Measurements from ENCODE around the gene PIK3R1. TPM values are rescaled to one million over a fixed set of nuclear protein-coding genes. Genes with fewer than 3 reads are reported as not detected.

The PIK3R1 gene
- total RNA-seq, 1 experiment from 2014 or later: 11.3 TPM

- Mint-ChIP-seq H3K4me1 (peaks cover 23 to 33% of the 10 kb centered on the region in 2 experiments), H3K4me3 (no peak overlapping the region), H3K36me3 (ENCODE audit: insufficient read depth in 1 of 3, low read depth in 3 of 3) (peaks cover 0 to 2% (median 0%) of the 10 kb centered on the region in 3 experiments; a peak in 1 of 7 replicates), H3K9me3 (peaks cover 0 to 3% of the 10 kb centered on the region in 2 experiments; a peak in 1 of 5 replicates), H3K27ac (no peak overlapping the region), H3K27me3 (ENCODE audit: low read depth) (peaks cover 9% of the 10 kb centered on the region)
- Histone ChIP-seq H3K56ac (ENCODE audit: insufficient read length, low read depth, low read length) (no peak overlapping the region), H3K79me1 (ENCODE audit: insufficient read depth, low read depth, low read length, poor library complexity, severe bottlenecking) (no peaks in the 10 kb centered on the region), H2AK5ac (ENCODE audit: insufficient read length, low read length) (no peak overlapping the region), H3K27me3 (ENCODE audit: insufficient read depth, low read length) (no peaks in the 10 kb centered on the region), H2BK120ac (ENCODE audit: low read depth, low read length, poor library complexity, severe bottlenecking) (no peak overlapping the region), H3K4me2 (ENCODE audit: insufficient read depth, insufficient read length, low read length) (no peak overlapping the region), H2BK12ac (ENCODE audit: insufficient read length, low read depth, low read length) (no peak overlapping the region), H4K91ac (ENCODE audit: insufficient read length, low read depth, low read length) (no peak overlapping the region), H3T11ph (ENCODE audit: low read length) (no peak overlapping the region), H3K23ac (ENCODE audit: insufficient read length, low read depth, low read length) (no peak overlapping the region), H4K5ac (ENCODE audit: insufficient read length, low read depth, low read length) (no peak overlapping the region), H3K4me1 (ENCODE audit: insufficient read depth, low read length) (peaks cover 15% of the 10 kb centered on the region), H2AFZ (ENCODE audit: low read length) (no peak overlapping the region), H3K79me2 (ENCODE audit: insufficient read depth, low read length) (no peaks in the 10 kb centered on the region), H4K8ac (replicated peaks; ENCODE audit: insufficient read length, low read depth, low read length) (no peak overlapping the region), H3K18ac (ENCODE audit: insufficient read length, low read depth, low read length) (no peak overlapping the region), H3K4ac (ENCODE audit: low read depth, low read length) (no peak overlapping the region), H2BK5ac (ENCODE audit: insufficient read length, low read length) (no peak overlapping the region), H3K9me3 (ENCODE audit: control insufficient read depth, low read depth, low read length) (no peaks in the 10 kb centered on the region), H3K27ac (ENCODE audit: insufficient read length, low read depth, low read length) (no peak overlapping the region), H2BK20ac (ENCODE audit: low read depth, low read length, poor library complexity, severe bottlenecking) (no peak overlapping the region), H4K20me1 (ENCODE audit: control insufficient read depth, insufficient read depth, insufficient read length) (no peaks in the 10 kb centered on the region), H2BK15ac (ENCODE audit: low read depth, low read length) (no peak overlapping the region), H3K9ac (ENCODE audit: extremely low read depth, insufficient read length, low read length) (no peak overlapping the region), H3K14ac (ENCODE audit: insufficient read depth, low read length) (no peak overlapping the region), H3K23me2 (ENCODE audit: insufficient read length, low read depth, low read length, poor library complexity, severe bottlenecking) (no peaks in the 10 kb centered on the region)
- WGBS (ENCODE audit: extremely low coverage, insufficient read length, low lambda C conversion rate): no CpG with 5 or more reads among the region's 6 CpGs
- TF ChIP-seq CTCF (conservative IDR thresholded peaks at IDR 0.05): no peak
- no peak for DNase-seq
Observed at GRCh38 chr5:68196876-68197275, 18.7 kb upstream of the PIK3R1 start.

All from H9 (cell line).